Measurements from ENCODE around the gene BROX.

Gene BROX

GRCh38 chr1:222691016-222691415 is 21.3 kb upstream of the BROX start:
- no peak for DNase-seq (ENCODE audit: low spot score)
- TF ChIP-seq CTCF (conservative IDR thresholded peaks at IDR 0.05; ENCODE audit: low read depth): no peak
- H3K27ac ChIP-seq: no peak overlapping the region
- CTCF ChIA-PET: no interaction called here
- POLR2A ChIA-PET (ENCODE audit: low non-redundant PET): interaction anchor here (0.7 kb wide), 1 partner anchor 7 kb away, joined by 3 read pairs; no protein-coding TSS in a partner anchor

GRCh38 chr1:222694927-222695326 is 17.4 kb upstream of the BROX start:
- TF ChIP-seq CTCF (conservative IDR thresholded peaks at IDR 0.05; ENCODE audit: low read depth): no peak
- ChIA-PET CTCF (no interaction called here), POLR2A (ENCODE audit: low non-redundant PET) (no interaction called here)
- DNase-seq (ENCODE audit: low spot score): no peak
- H3K27ac ChIP-seq: no peak overlapping the region

DNA sequence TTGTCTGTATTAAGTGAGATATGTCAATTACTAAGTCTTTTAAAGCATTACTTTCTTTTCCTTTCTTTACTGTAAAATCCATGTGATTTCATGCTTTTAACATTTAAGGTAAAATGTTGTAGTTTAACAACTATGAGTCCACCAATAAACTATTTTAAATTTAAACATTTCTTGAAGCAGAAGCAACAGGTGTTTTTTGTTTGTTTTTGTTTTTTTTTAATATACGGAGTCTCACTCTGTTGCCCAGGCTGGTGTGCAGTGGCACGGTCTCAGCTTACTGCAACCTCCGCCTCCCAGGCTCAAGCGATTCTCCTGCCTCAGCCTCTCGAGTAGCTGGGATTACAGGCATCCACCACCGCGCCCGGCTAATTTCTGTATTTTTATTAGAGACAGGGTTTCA is 15.6 kb upstream of the BROX start:
- H3K27ac ChIP-seq: no peak overlapping the region
- no peak for DNase-seq (ENCODE audit: low spot score)
- ChIA-PET POLR2A (ENCODE audit: low non-redundant PET) (no interaction called here), CTCF (no interaction called here)
- TF ChIP-seq CTCF (conservative IDR thresholded peaks at IDR 0.05; ENCODE audit: low read depth): no peak

DNA sequence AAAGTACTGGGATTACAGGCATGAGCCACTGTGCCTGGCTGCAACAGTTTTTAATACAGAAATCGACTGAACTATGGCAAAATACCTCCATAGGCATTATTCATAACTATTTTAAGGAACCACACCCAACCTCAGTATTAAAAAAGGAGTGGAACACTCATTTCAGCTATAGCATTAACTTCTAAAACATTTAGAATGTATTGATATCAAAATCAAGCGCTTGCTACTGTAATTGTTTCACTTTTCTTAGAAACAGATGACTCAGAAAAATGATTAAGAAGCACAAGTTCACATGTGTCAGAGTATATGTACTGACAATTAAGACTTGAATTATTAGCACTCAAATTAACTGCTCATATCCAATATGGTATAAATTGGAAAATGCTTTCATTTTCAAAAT is 15.2 kb upstream of the BROX start:
- CTCF ChIA-PET: no interaction called here
- POLR2A ChIA-PET (ENCODE audit: low non-redundant PET): no interaction called here
- no peak for DNase-seq (ENCODE audit: low spot score)
- no peak for TF ChIP-seq CTCF (conservative IDR thresholded peaks at IDR 0.05; ENCODE audit: low read depth)
- H3K27ac ChIP-seq: no peak overlapping the region

- no peak for TF ChIP-seq CTCF (conservative IDR thresholded peaks at IDR 0.05; ENCODE audit: low read depth)
- CTCF ChIA-PET: no interaction called here
- POLR2A ChIA-PET (ENCODE audit: low non-redundant PET): interaction anchor here (0.6 kb wide), 1 partner anchor 7 kb away, joined by 3 read pairs; no protein-coding TSS in a partner anchor
- no peak for DNase-seq (ENCODE audit: low spot score)
- no peak overlapping the region for H3K27ac ChIP-seq
These were observed 14.5 kb upstream of the BROX start for GRCh38 chr1:222697826-222698225.

DNA sequence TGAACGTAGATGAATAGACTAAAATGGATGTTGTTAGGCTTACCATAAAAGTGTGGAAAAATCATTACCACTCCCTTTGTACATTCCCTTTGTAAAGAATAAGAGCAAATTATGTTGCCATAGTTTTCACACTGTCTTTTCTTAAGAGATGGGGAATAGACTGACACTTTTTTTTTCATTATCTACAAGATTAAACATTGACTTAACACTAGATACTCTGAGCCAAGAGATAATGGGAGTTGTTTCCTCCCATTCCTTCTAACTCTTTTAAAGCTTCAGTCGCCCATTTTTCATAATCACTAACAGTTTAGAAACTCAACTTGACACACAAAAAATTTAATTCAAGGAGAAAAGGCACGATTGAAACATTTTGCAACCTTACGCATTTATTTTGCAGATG is 10.2 kb upstream of the BROX start:
- ChIA-PET CTCF (no interaction called here), POLR2A (ENCODE audit: low non-redundant PET) (no interaction called here)
- no peak for TF ChIP-seq CTCF (conservative IDR thresholded peaks at IDR 0.05; ENCODE audit: low read depth)
- no peak overlapping the region for H3K27ac ChIP-seq
- no peak for DNase-seq (ENCODE audit: low spot score)

DNA sequence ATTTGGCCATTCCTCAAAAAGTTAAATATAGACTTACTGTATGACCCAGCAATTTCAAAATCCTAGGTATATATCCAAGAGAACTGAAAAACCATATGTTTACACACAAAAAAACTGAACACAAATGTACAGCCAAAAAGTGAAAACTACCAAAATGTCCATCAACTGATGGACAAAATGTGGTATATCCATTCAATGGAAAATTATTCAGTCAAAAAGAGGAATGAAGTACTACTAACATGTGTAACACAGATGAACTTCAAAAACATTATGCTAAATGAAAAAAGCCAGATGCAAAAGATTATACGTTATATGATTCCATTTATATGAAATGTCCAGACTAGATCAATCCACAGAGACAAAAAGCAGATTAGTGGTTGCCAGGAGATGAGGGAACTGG is 8.1 kb upstream of the BROX start:
- no peak for TF ChIP-seq CTCF (conservative IDR thresholded peaks at IDR 0.05; ENCODE audit: low read depth)
- ChIA-PET CTCF (no interaction called here), POLR2A (ENCODE audit: low non-redundant PET) (no interaction called here)
- no peak for DNase-seq (ENCODE audit: low spot score)
- H3K27ac ChIP-seq: no peak overlapping the region

Measured in RWPE1 (cell line).